ENCODE measurements around the gene IL1R2.
"Not testable (repeated sequence)": the region's sequence is repeated elsewhere in the genome, so short reads cannot be mapped to it uniquely, and the experiment has no call there.

Gene IL1R2

DNA sequence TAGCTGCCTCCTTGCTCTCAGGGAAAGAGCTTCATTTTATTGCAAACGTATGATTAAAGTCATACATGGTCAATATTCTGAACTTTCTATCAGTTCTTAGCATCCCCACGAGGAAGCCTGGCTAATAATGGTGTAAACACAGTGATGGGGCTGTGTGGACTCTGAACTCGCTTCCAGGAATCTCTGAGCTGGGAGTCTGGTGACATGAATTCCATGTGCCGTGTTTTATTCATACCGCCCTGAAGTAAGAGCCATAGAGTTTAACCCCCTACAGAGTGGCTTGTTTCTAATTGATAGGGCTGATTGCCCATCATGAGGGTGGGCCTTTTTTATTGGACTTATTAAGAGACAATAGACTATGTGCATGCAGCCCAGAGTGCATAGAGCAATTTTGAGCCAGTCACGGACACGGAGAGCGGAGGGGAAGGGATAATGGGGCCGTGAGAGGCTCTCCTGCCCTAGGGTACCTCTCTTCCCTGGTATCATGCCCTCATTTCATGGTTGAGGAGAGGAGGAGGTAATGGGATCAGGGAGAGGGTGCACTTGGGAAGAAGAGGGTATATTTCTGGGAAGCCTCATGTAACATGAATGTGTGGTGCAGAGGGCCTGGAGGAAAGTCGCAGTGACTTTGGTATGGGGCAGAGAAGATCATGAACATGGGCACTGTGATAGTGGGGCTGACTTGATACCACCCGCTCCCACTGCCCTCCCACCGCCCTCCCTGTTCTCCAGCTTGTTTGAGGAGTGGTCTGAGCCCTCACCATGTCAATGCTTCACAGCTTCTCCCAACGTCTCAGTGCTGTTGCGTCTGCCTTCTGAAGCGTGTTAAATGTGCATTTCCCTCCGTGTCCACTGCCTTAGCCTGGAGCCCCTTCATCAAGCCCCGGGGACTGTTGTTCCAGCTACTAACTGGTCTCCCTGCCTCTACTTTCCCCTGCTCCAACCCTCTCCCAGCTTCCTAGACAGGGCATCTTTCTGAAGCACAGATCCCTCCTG is 73.2 kb downstream of the IL1R2 start:
- 0 out of 2 replicates have a peak overlapping the region, but pooled peaks have one; percentile 30 for H3K27ac ChIP-seq
- TF ChIP-seq, protein P1, sequence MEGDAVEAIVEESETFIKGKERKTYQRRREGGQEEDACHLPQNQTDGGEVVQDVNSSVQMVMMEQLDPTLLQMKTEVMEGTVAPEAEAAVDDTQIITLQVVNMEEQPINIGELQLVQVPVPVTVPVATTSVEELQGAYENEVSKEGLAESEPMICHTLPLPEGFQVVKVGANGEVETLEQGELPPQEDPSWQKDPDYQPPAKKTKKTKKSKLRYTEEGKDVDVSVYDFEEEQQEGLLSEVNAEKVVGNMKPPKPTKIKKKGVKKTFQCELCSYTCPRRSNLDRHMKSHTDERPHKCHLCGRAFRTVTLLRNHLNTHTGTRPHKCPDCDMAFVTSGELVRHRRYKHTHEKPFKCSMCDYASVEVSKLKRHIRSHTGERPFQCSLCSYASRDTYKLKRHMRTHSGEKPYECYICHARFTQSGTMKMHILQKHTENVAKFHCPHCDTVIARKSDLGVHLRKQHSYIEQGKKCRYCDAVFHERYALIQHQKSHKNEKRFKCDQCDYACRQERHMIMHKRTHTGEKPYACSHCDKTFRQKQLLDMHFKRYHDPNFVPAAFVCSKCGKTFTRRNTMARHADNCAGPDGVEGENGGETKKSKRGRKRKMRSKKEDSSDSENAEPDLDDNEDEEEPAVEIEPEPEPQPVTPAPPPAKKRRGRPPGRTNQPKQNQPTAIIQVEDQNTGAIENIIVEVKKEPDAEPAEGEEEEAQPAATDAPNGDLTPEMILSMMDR (conservative IDR thresholded peaks at IDR 0.05), result no peak

DNA sequence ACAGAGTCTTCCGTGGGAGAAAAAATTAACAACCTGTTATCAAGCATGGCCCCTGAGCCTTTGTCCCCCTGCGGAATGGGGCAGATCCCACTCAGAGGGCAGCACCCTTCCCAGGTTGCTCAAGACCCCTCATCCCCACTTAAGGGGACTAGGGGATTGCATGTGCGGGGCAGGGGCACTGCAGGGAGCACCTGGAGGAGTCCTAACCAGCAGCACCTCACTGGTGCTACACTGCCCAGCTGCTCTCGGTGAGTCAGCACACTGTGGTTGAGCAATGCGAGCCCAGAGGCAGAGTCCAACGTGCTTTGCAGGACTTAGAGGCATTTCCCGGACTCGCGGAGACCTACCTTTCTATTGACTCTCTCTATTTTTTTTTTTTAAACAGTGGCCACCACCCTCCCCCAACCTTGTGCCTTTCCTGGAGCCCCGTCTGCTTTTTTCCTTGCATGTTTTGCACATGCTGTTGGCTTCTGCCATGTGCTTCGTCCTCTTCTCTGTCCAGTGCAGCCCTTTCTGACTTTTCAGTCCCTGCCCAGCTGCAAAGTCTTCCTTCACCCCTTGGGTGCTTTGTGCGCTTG is 74.0 kb downstream of the IL1R2 start:
- no peak overlapping the region for H3K27ac ChIP-seq

DNA sequence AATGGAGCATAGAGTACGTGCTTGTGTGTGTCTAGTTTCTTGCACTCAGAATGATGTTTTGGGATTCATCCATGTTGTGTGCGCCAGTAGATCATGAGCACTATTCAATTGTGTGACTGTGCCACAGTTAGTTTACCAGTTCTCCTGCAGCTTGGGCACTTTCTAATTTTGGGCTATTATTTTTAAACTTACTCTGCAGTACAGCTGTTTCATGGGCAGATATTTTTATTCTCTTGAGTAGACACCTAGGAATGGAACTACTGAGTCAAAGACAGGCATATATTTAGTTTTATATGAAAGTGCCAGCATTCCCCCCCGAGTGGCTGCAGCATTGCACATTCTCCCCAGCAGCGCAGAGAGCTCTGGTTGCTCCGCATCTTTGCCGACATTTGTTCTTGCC is 74.8 kb downstream of the IL1R2 start:
- no peak overlapping the region for H3K27ac ChIP-seq
- TF ChIP-seq, protein P1 (conservative IDR thresholded peaks at IDR 0.05), result no peak

More for the DNA sequence above, 74.0 kb downstream of the IL1R2 start:
- TF ChIP-seq, protein P1 (conservative IDR thresholded peaks at IDR 0.05), result no peak

DNA sequence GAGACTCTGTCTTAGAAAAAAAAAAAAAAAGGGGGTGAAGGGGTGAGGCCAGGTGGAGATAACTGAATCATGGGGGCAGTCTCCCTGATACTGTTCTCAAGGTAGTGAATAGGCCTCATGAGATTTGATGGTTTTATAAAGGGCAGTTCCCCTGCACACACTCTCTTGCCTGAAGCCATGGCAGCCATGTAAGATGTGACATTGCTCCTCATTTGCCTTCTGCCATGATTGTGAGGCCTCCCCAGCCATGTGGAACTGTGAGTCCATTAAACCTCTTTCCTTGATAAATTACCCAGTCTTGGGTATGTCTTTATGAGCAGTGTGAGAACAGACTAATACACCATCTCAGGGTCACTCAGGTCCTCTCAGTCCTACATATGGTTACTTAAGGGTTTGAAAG is 76.4 kb downstream of the IL1R2 start:
- H3K27ac ChIP-seq, result not testable (repeated sequence)

DNA sequence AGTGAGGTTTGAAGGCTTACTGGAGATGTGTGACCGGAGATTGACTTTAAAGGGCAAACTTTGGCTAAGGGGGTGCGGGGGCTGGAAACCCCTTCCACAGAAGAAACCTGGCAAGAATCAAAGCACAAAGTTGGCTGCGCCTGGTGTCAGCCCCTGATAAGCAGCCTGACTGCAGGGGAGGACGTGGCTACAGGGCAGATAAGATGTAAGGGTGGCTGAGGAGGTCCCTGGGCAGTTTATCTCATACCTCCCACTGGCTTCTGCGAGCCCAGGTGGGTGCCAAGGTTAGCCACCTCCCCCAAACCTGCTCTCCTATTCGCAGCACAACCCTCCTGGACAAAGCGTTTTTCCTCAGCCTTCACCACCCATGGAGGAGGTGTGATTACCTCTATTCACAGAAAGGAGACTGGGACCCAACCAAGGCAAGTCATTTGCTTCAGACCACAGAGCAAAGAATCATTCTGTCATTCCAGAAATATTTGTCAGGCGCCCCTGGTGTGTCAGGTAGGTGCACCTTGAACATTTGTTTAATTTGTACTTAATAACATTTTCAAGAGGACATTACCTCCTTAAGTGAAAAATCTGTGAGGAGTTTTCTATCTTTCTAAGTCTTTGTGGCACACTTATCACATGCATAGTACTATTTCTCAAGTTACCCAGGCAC is 77.7 kb downstream of the IL1R2 start:
- TF ChIP-seq, protein P1 (conservative IDR thresholded peaks at IDR 0.05), result no peak
- H3K27ac ChIP-seq, result peak overlapping the region; percentile 48; the same call in 1 of the 2 replicates

DNA sequence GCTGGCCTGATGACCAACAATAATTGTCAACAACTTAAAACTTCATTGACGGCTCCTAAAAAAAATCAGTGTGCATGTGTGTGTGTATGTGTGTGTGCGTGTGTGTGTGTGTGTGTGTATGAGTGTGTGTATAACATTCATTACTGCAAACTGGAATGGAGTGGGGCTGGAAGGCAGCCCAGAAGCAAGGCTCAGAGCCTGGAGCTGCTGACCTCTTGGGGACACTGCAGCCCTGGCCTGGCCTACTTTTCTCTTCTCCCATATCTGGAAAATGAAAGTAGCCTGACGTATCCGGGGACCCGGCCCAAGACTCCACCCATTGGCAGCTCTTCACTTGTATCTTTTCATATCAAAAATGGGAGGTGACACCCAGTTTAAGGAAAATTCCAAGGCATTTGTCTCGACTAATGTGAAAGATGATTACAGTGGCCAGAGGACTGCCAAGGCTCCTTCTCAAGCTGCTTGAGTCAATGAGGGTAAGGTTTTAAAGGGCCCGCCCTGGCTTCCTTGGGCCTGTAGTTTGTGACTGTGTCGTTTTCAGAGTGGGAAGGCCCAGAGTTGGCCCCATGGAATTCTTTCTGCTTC is 78.4 kb downstream of the IL1R2 start:
- TF ChIP-seq, protein P1 (conservative IDR thresholded peaks at IDR 0.05), result 0 out of 2 replicates have a peak, but pooled peaks have one; percentile 19
- peak overlapping the region; percentile 48 for H3K27ac ChIP-seq

DNA sequence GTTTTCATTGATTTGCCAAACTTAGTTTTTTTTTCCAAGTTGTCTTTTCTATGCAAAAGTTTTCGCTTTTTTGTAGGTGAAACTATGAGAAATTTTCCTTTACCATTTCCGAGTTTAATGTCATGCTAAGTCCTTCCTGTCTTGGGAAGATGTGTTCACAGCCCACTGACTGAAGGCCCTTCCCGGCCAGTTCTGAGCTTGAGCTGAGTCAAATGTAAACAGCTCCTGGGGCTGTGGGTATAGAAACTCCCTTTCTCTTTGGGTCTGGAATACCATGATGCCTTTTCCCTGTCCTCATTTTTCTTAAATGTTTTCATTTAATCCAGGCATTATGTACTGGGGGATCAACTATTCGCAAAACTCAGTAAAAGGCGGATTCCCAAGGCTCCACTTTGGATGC is 81.0 kb downstream of the IL1R2 start:
- no peak overlapping the region for H3K27ac ChIP-seq
- TF ChIP-seq, protein P1 (conservative IDR thresholded peaks at IDR 0.05), result no peak
